NCI-H1436 treated with DMSO at 0.1 percent for 48 hours (cell line): ENCODE results near the gene ACOD1.
A peak's percentile ranks its signal among the peaks of the same experiment; 100 is the strongest.

Experiments used
- DNase-seq: peaks from one replicate; lab custom pipeline; 2025; lab: John Stamatoyannopoulos, UW

The ACOD1 gene

GRCh38 chr13:76991796-76992547 lies 43.7 kb downstream of the ACOD1 start, which contains the start of gene CLN5:
Gene CLN5, plus strand, starts transcription at chr13:76992081. Its CDS starts 18 bp downstream, at chr13:76992099.
- peak; percentile 69 for DNase-seq

GRCh38 chr13:76992548-76993001 lies 44.3 kb downstream of the ACOD1 start:
- no peak for DNase-seq

- no peak for DNase-seq
Measured at GRCh38 chr13:76993021-76993420, 44.7 kb downstream of the ACOD1 start.

DNA sequence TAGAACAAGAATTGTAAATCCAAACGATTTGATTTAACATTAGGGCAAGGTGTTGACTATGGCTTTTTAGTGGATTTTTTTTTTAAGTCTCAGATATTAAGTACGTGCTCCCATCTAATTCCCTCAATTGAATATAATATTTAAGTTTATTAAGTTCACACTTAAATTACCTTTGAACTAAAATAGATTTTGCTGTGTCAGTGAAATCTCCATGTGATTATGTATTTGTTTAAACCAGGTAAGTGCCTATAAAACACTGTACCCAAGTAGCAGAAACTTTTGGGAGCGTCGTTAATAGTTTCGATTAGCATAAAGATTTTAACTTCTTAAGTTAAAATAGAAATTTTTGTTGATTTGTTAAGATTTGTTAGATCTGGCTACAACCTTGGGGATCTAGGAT lies 45.2 kb downstream of the ACOD1 start:
- DNase-seq = no peak

- no peak for DNase-seq
Measured at GRCh38 chr13:76994281-76994680, 46.0 kb downstream of the ACOD1 start.

DNA sequence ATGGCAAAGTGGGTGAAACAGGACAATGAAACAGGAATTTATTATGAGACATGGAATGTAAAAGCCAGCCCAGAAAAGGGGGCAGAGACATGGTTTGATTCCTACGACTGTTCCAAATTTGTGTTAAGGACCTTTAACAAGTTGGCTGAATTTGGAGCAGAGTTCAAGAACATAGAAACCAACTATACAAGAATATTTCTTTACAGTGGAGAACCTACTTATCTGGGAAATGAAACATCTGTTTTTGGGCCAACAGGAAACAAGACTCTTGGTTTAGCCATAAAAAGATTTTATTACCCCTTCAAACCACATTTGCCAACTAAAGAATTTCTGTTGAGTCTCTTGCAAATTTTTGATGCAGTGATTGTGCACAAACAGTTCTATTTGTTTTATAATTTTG lies 52.2 kb downstream of the ACOD1 start:
- no peak for DNase-seq

DNA sequence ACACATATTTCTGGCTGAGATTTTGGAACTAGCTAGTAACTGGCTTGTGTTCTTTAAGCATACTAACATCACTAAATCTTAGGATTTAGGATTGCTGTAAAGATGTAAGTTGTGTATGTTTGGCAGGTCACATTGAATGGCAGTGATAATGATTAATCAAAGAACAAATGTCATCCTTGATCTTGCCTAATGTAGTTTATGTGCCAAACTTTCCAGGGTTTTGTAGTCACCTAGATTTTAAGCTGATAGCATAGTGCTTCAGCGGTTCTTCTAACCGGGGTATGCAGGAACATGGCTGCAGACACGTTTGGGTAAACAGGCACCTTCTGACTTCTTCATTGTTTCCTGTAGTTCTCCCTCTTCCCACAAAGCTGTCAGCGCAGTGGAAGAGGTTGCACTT lies 53.2 kb downstream of the ACOD1 start:
- no peak for DNase-seq

DNA sequence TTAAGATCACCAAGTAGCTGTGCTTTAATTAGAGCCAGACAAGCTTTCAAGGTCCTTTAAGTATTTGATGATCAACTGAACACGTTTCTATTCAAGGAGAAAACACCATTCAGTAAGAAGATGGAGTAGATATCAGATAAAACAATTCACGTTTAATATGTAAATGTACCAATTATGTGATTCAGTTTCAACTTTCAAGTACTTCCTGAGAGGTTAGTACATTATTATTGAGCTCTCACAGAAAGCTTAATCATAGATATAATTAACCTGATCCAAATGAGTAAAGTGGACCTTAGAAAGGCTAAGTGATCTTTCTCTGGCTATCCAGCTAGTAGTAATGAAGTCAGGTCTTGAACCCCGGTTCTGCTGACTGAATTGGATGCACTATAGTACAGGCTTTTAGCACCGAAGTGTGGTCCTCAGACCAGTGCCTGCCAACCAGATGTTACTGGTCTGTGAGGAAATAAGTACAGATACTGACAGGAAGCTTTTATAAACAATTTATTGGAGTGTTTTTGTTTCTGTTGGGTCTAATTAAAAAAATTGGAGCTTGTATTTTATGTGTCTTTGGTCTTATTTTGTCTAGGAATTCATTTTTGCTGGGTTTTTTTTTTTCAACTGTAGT lies 53.8 kb downstream of the ACOD1 start:
- DNase-seq = peak; percentile 62

GRCh38 chr13:77002590-77003190 lies 54.4 kb downstream of the ACOD1 start:
- no peak for DNase-seq
